Camera-type eye (tissue), 1 donor: ENCODE measurements around the gene CBX7. TPM values are rescaled to one million over a fixed set of nuclear protein-coding genes. Genes with fewer than 3 reads are reported as not detected.

Experiments
- total RNA-seq: library from RNA; depleted of rRNA; stranded (reverse); fragments of >200 nt; gene quantifications from one replicate; pipeline ENCODE4 v1.2.3, GENCODE V29; 2014

The CBX7 gene
- 27.4 TPM for total RNA-seq

DNA sequence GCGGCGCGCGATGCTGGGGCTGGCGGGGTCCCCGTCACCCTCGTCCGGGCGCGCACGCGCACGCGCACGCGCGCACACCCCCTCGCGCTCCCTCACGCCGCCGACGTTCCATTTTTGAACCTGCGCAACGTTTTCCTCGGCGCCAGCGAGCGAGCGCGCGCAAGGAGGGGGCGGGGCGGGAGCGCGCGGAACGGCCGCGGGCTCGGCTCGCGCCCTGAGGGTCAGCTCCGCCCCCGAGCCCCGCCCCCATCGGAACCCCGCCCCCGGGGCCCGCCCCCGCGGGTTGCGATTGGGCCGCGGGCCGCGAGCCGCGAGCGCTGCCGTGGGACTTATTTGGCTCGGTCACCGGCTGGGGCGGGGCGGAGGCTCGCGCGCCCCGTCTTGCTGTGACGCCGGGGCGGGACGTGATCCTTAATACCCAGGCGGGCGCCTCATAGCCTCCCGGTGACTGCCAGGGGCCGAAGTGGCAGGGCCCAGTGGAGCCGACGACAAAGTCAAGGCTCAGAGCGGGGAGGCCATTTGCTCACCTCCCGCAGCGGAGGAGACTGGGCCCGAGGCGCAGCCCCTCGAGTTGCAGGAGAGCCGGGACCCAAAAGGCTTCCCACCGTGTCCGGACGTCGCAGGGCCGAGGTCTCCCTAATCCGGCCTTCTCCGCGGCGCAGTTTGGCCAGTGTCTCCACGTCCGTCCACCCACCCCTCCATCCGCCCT is at the start of gene CBX7:
Gene CBX7, minus strand, starts transcription at position 170 of the 709 bp plus-strand sequence. CDS start 236 bp downstream, outside the sequence.

DNA sequence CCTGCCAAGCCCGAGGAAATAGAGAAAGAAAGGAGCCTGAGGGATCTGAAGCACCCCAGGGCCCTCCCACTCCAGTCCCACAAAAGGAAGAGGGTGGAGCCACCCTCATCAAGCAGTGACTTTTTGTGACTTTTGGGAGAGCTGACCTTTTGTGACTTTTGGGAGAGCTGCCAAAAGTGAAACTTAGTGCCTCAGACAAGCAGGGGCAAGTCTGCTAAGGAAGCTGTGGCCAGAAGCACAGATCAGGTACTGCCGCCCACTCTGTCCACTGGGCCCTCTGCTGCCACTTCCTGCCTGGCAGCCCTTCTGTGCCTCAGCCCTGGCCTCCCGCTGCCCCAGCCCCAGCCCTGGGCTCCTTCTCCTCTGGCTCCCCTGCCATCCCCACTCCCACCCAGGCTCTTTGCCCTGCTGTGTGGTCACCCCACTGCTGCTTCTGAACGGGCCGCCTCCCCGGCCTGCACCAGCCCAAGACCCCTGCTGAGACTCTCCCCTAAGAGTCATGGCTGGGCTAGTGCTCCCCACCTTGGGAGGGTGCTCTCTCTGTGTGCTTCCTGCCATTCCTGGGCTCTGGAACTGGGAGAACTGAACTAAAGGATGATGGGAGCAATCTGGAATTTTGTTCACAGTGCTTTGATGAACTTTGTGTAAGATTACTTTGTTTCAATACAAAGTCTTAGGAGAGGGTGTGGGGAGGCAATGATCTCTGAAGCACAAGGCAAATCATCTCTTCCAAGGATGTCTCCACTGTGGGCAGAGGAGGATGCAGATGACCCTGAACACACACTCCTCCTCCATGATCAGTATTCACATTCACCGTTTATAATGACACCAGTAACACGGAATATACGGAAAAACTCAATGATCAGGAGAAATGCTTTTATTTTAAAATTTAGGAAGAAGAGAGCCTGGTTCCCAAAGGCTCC is 55.1 kb downstream of the CBX7 start, which contains the start of gene APOBEC3H:
Gene APOBEC3H, plus strand, starts transcription at position 147 of the 923 bp plus-strand sequence. CDS start 3,035 bp downstream, outside the sequence.

Other genes starting within 250 kb of the CBX7 start
- gene APOBEC3A, start 195.1 kb downstream of the CBX7 start, total RNA-seq, result 5.4 TPM
- 1.8 TPM for gene APOBEC3B, start 170.3 kb downstream of the CBX7 start, total RNA-seq
- 4.5 TPM for gene APOBEC3C, start 138.4 kb downstream of the CBX7 start, total RNA-seq
- gene APOBEC3D, start 131.6 kb downstream of the CBX7 start, total RNA-seq, result 0.49 TPM
- gene APOBEC3F, start 111.8 kb downstream of the CBX7 start, total RNA-seq, result 2.4 TPM
- gene APOBEC3G, start 75.4 kb downstream of the CBX7 start, total RNA-seq, result 6.5 TPM
- not detected for gene APOBEC3H, start 55.4 kb downstream of the CBX7 start, total RNA-seq
- gene PDGFB, start 92.3 kb upstream of the CBX7 start, total RNA-seq, result 10.4 TPM
- 1,828 TPM for gene RPL3, start 166.9 kb upstream of the CBX7 start, total RNA-seq
- 82.6 TPM for gene SYNGR1, start 197.3 kb upstream of the CBX7 start, total RNA-seq
- 30.1 TPM for gene TAB1, start 247.1 kb upstream of the CBX7 start, total RNA-seq